HEK293 (cell line): ENCODE data around the gene ARL14EP.

Experiments used
- ATF2 ChIP-seq: fragments of 450-650 bp; formaldehyde crosslinking; IDR thresholded peaks from 2 replicates; pipeline ENCODE4 v1.5.1; 2016; ENCODE audit warnings: missing biosample characterization, missing genetic modification characterization, low read depth
- GFI1B ChIP-seq: fragments of 450-650 bp; formaldehyde crosslinking; IDR thresholded peaks from 2 replicates; pipeline ENCODE4 v1.5.1; 2016; ENCODE audit warnings: missing biosample characterization, missing genetic modification characterization
- KLF17 ChIP-seq: fragments of 450-650 bp; formaldehyde crosslinking; IDR thresholded peaks from 2 replicates; pipeline ENCODE4 v1.5.1; 2016; ENCODE audit warnings: missing biosample characterization, missing genetic modification characterization
- SALL2 ChIP-seq: fragments of 450-650 bp; formaldehyde crosslinking; IDR thresholded peaks from 2 replicates; pipeline ENCODE4 v1.5.0; 2017; ENCODE audit warnings: missing biosample characterization, mild to moderate bottlenecking, missing genetic modification characterization, borderline replicate concordance
- SCRT2 ChIP-seq: fragments of 450-650 bp; formaldehyde crosslinking; IDR thresholded peaks from 2 replicates; pipeline ENCODE4 v1.5.1; 2016; ENCODE audit warnings: missing biosample characterization, missing genetic modification characterization
- SP2 ChIP-seq: fragments of 450-650 bp; formaldehyde crosslinking; IDR thresholded peaks from 2 replicates; pipeline ENCODE4 v1.5.1; 2016; ENCODE audit warnings: missing biosample characterization, missing genetic modification characterization
- TRIM28 ChIP-seq: IDR thresholded peaks from 2 replicates; pipeline ENCODE4 v1.6.1; 2011; ENCODE audit warnings: low read length, control low read depth, borderline replicate concordance
- YY1 ChIP-seq: fragments of 450-650 bp; formaldehyde crosslinking; IDR thresholded peaks from 2 replicates; pipeline ENCODE4 v1.5.1; 2018; ENCODE audit warnings: missing biosample characterization, missing genetic modification characterization
- YY2 ChIP-seq: fragments of 450-650 bp; formaldehyde crosslinking; IDR thresholded peaks from 2 replicates; pipeline ENCODE4 v1.5.1; 2016; ENCODE audit warnings: missing biosample characterization, missing genetic modification characterization
- ZBTB10 ChIP-seq: fragments of 450-650 bp; formaldehyde crosslinking; IDR thresholded peaks from 2 replicates; pipeline ENCODE4 v1.5.1; 2016; ENCODE audit warnings: missing biosample characterization, missing genetic modification characterization
- ZBTB11 ChIP-seq: fragments of 450-650 bp; formaldehyde crosslinking; conservative IDR thresholded peaks from 2 replicates; pipeline ENCODE4 v1.5.1; 2016; ENCODE audit warnings: low read depth, missing biosample characterization, missing genetic modification characterization
- ZFP37 ChIP-seq: fragments of 450-650 bp; formaldehyde crosslinking; IDR thresholded peaks from 2 replicates; pipeline ENCODE4 v1.5.1; 2016; ENCODE audit warnings: missing biosample characterization, missing genetic modification characterization
- ZIC2 ChIP-seq: fragments of 450-650 bp; formaldehyde crosslinking; IDR thresholded peaks from 2 replicates; pipeline ENCODE4 v1.5.1; 2016; ENCODE audit warnings: missing biosample characterization, missing genetic modification characterization
- ZNF146 ChIP-seq: fragments of 450-650 bp; formaldehyde crosslinking; IDR thresholded peaks from 2 replicates; pipeline ENCODE4 v1.5.1; 2016; ENCODE audit warnings: missing biosample characterization, missing genetic modification characterization
- ZNF148 ChIP-seq: fragments of 450-650 bp; formaldehyde crosslinking; IDR thresholded peaks from 2 replicates; pipeline ENCODE4 v1.5.0; 2017; ENCODE audit warnings: missing biosample characterization, missing genetic modification characterization, borderline replicate concordance
- ZNF16 ChIP-seq: fragments of 450-650 bp; formaldehyde crosslinking; IDR thresholded peaks from 2 replicates; pipeline ENCODE4 v1.5.1; 2016; ENCODE audit warnings: low read depth, missing biosample characterization, missing genetic modification characterization
- ZNF175 ChIP-seq: fragments of 450-650 bp; formaldehyde crosslinking; IDR thresholded peaks from 2 replicates; pipeline ENCODE4 v1.5.1; 2016; ENCODE audit warnings: missing biosample characterization, missing genetic modification characterization
- ZNF221 ChIP-seq: fragments of 450-650 bp; formaldehyde crosslinking; IDR thresholded peaks from 2 replicates; pipeline ENCODE4 v1.5.1; 2017; ENCODE audit warnings: missing biosample characterization, missing genetic modification characterization, borderline replicate concordance
- ZNF266 ChIP-seq: fragments of 450-650 bp; formaldehyde crosslinking; IDR thresholded peaks from 2 replicates; pipeline ENCODE4 v1.5.1; 2016; ENCODE audit warnings: missing biosample characterization, missing genetic modification characterization, low read depth
- ZNF354C ChIP-seq: fragments of 450-650 bp; formaldehyde crosslinking; IDR thresholded peaks from 2 replicates; pipeline ENCODE4 v1.5.1; 2016; ENCODE audit warnings: missing biosample characterization, missing genetic modification characterization, low read depth, borderline replicate concordance
- ZNF394 ChIP-seq: fragments of 450-650 bp; formaldehyde crosslinking; IDR thresholded peaks from 2 replicates; pipeline ENCODE4 v1.5.1; 2016; ENCODE audit warnings: missing biosample characterization, missing genetic modification characterization, mild to moderate bottlenecking, moderate library complexity, borderline replicate concordance
- ZNF449 ChIP-seq: fragments of 450-650 bp; formaldehyde crosslinking; IDR thresholded peaks from 2 replicates; pipeline ENCODE4 v1.5.1; 2017; ENCODE audit warnings: missing biosample characterization, mild to moderate bottlenecking, missing genetic modification characterization, moderate library complexity
- ZNF510 ChIP-seq: fragments of 450-650 bp; formaldehyde crosslinking; IDR thresholded peaks from 2 replicates; pipeline ENCODE4 v1.5.1; 2018; ENCODE audit warnings: mild to moderate bottlenecking, missing genetic modification characterization, missing biosample characterization; ENCODE audit not compliant: insufficient replicate concordance
- ZNF544 ChIP-seq: fragments of 450-650 bp; formaldehyde crosslinking; IDR thresholded peaks from 2 replicates; pipeline ENCODE4 v1.5.0; 2017; ENCODE audit warnings: missing biosample characterization, missing genetic modification characterization
- ZNF629 ChIP-seq: fragments of 450-650 bp; formaldehyde crosslinking; IDR thresholded peaks from 2 replicates; pipeline ENCODE4 v1.5.1; 2017; ENCODE audit warnings: missing biosample characterization, missing genetic modification characterization
- ZNF677 ChIP-seq: fragments of 450-650 bp; IDR thresholded peaks from 2 replicates; pipeline ENCODE4 v1.5.0; 2018; ENCODE audit warnings: missing biosample characterization, mild to moderate bottlenecking, missing genetic modification characterization, moderate library complexity
- ZNF837 ChIP-seq: fragments of 450-650 bp; formaldehyde crosslinking; IDR thresholded peaks from 2 replicates; pipeline ENCODE4 v1.5.1; 2016; ENCODE audit warnings: missing biosample characterization, missing genetic modification characterization

The ARL14EP gene

GRCh38 chr11:30322826-30323710 is at the start of gene ARL14EP (continued):
- TF ChIP-seq KLF17 (tag by site-specific recombination) (peak; percentile 90), YY2 (tag by site-specific recombination) (no peak), SALL2 (tag by site-specific recombination) (no peak), ZNF544 (no peak), ZBTB10 (tag by site-specific recombination) (no peak), ZNF354C (tag by site-specific recombination) (no peak), YY1 (no peak), ZNF837 (tag by site-specific recombination) (no peak), ZNF16 (no peak), ZNF266 (tag by site-specific recombination) (no peak), ZNF629 (tag by site-specific recombination) (peak; percentile 78), ZBTB11 (tag by site-specific recombination) (peak; percentile 73), ZNF146 (tag by site-specific recombination) (no peak), ZIC2 (no peak), SP2 (tag by site-specific recombination) (peak; percentile 85), ZNF221 (tag by site-specific recombination) (no peak), ZNF175 (no peak), ZFP37 (peak; percentile 82), ZNF677 (tag by site-specific recombination) (no peak), SCRT2 (tag by site-specific recombination) (no peak), GFI1B (tag by site-specific recombination) (no peak), ZNF449 (no peak), ZNF510 (tag by site-specific recombination) (no peak), TRIM28 (peak; percentile 76), ZNF148 (no peak), ATF2 (tag by site-specific recombination) (no peak), ZNF394 (tag by site-specific recombination) (no peak; the same call in 1 of the 2 replicates)
